ENCODE data around the gene DIP2A.

DIP2A gene

DNA sequence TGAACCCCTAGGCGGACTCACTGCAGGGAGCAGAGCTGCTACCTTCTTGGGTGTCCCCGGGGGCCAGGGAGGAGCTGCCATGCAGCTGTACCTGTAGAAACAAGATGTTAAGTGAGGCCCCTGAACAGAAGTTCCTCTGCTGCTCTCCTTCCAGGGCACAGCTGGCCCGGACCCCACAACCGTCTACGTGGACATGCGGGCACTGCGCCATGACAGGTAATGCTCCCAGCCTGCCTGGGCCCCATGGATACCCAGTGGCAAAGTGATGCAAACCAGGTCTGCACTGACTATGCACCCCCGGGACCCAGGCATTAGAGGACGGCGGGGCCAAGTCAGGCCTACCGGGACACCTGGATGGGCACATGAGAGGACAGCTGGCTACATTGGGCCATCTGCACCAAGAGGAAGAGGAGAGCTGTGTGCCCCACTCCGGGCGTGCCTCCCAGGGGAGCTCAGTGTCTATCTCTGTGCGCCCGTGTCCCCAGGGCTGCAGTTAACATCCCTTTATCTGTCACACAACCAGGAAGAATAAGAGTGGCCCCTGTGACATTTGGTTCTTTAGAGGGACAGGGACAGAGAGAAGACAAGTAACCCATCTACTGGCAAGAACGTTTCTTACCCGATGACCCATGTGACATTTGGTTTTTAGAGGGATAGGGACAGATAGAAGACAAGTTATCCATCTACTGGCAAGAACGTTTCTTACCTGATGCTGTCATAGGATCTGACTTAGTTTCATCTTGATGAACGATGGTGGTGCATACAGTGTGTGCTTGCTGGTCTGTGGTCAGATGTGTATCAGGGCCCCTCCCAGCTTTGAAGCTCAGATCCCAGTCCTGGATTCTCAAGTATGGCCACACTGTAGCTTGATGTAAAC lies 102.1 kb downstream of the DIP2A start:
- no peak for TF ChIP-seq ZFX (IDR thresholded peaks at IDR 0.05)
- TF ChIP-seq, protein P1, sequence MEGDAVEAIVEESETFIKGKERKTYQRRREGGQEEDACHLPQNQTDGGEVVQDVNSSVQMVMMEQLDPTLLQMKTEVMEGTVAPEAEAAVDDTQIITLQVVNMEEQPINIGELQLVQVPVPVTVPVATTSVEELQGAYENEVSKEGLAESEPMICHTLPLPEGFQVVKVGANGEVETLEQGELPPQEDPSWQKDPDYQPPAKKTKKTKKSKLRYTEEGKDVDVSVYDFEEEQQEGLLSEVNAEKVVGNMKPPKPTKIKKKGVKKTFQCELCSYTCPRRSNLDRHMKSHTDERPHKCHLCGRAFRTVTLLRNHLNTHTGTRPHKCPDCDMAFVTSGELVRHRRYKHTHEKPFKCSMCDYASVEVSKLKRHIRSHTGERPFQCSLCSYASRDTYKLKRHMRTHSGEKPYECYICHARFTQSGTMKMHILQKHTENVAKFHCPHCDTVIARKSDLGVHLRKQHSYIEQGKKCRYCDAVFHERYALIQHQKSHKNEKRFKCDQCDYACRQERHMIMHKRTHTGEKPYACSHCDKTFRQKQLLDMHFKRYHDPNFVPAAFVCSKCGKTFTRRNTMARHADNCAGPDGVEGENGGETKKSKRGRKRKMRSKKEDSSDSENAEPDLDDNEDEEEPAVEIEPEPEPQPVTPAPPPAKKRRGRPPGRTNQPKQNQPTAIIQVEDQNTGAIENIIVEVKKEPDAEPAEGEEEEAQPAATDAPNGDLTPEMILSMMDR (conservative IDR thresholded peaks at IDR 0.05), result no peak

DNA sequence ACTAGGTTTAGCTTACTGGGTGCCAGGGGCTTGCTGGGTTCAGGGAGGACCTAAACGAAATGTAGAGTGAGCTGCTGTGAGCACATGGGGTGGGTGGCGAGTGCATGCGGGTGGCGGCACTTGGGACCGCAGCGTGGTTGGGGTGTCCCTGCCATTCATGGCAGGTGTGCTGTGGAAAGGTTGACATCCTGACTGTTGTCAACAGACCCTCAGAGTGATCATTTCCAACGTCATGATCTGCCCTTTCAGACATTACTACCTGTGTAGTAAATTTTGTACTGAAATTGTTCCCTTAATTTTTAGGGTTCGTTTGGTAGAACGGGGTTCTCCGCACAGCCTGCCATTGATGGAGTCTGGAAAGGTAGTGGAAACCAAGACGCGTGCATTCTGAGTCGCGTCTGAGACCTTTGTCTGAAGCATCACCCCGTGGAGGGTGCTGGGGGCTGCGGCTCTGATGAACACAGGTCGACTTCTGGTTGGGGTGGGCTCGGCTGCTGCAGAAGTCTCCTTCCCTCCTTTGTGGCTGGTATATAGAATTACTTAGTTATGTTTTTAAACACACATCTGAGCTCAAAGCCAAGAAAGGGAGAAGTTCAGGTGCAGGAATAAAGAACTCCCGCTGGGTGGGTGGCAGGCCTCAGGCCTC lies 102.9 kb downstream of the DIP2A start:
- TF ChIP-seq, protein P1 (conservative IDR thresholded peaks at IDR 0.05), result no peak
- TF ChIP-seq ZFX (IDR thresholded peaks at IDR 0.05), result no peak
- H3K27ac ChIP-seq, result no peak overlapping the region

More for the DNA sequence above, 102.1 kb downstream of the DIP2A start:
- H3K27ac ChIP-seq, result no peak overlapping the region

DNA sequence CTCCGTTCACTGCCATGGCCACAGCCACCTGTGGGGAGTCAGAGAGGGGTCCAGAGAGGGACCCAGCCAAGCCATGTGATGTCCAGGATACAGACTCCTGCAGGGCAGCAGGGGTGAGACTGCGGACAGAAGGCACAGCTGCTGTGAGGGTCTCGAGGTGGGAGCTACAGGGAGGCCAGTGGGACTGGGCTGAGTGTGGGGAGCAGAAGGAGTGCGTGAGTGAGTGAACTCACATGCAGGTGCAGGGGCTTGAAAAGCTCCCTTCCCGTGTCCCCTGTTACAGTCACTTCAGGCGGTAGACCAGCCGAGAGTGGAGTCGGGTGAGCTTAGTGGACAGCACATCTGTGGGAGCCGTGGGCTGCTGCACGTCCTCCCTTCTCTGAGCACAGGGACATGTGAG lies 103.8 kb downstream of the DIP2A start:
- peak overlapping the region; percentile 8; the same call in 1 of the 2 replicates for H3K27ac ChIP-seq
- TF ChIP-seq, protein P1 (conservative IDR thresholded peaks at IDR 0.05), result no peak
- TF ChIP-seq ZFX (IDR thresholded peaks at IDR 0.05), result no peak

DNA sequence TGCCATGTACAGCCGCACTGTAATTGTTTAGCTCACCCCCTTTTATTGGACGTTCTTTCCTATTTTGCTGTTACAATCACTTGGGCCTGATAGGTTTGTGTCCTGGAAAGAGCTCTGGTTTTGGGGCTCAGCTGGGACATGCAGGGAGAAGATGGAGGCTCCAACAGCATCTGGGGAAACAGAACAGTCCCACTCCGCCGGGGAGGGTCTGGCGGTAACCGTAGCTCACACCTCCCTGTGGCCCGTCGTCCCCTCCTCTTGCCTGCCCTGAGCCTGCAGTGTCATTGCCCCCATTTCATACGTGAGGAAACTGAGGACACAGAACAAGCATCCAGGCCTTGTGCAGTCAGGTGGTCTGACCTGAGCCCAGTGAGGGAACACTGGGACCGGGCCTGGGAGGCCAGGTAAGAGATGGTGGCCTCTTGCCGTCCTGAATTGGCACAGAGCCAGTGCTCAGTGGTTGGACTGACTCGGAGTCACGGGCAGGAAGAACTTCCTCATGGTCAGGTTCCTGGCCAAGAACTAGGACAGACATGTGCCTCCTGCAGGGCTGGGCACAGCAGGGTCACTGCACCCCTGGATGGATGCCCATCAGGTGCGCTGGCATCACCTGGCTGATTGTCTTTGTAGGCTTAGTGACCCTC lies 104.4 kb downstream of the DIP2A start:
- peak overlapping the region; percentile 8 for H3K27ac ChIP-seq
- TF ChIP-seq ZFX (IDR thresholded peaks at IDR 0.05), result no peak
- TF ChIP-seq, protein P1 (conservative IDR thresholded peaks at IDR 0.05), result no peak

DNA sequence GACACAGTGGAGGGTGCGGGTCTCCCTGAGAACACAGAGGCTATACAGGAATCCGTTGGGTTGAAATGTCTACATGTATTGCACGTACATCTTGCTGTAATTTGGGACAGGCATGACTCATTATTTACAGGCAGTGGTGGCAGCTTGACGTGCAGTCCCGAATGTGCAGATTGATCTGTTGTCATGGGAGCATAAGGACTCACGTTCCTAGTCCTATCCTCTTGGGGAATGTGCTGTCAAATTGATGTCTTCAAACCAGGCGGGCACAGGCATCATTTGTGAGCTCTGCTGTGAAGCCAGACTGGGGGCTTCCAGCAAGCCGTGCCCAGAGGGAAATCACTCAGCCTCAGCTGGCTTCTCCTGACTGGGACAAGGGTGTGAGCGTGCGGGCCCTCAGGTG lies 105.7 kb downstream of the DIP2A start:
- TF ChIP-seq, protein P1 (conservative IDR thresholded peaks at IDR 0.05), result no peak
- no peak for TF ChIP-seq ZFX (IDR thresholded peaks at IDR 0.05)
- peak overlapping the region; percentile 8; the same call in 1 of the 2 replicates for H3K27ac ChIP-seq

DNA sequence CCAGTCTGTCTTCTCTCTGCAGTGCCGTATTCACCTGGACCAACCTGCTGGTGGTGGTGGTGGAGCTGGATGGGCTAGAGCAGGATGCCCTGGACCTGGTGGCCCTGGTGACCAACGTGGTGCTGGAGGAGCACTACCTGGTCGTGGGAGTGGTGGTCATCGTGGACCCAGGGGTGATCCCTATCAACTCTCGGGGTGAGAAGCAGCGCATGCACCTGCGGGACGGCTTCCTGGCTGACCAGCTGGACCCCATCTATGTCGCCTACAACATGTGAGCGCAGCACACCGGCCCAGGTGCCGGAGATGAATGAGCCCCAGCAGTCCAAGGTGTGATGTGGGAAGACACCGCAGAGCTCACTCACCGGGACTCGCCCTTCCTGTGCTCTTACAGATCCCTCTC lies 108.7 kb downstream of the DIP2A start:
- no peak for TF ChIP-seq ZFX (IDR thresholded peaks at IDR 0.05)
- TF ChIP-seq, protein P1 (conservative IDR thresholded peaks at IDR 0.05), result no peak
- H3K27ac ChIP-seq, result no peak overlapping the region; the same call in 1 of the 2 replicates

Measured in C4-2B (cell line).